Neural cell (in vitro differentiated cells): ENCODE results near the gene CPPED1. TPM values are rescaled to one million over a fixed set of nuclear protein-coding genes. Genes with fewer than 3 reads are reported as not detected.

Experiments
- H2AFZ ChIP-seq: fragments of 200-600, 300-800 bp; sonication (generic), shearing (Covaris generic); 2 replicates; pipeline ENCODE4 v1.6.0; 2014; ENCODE audit warnings: low read depth, mild to moderate bottlenecking, antibody characterized with exemption, low read length, moderate library complexity
- H3F3A ChIP-seq: fragments of 200-600 bp; shearing (Covaris generic); 2 replicates; pipeline ENCODE4 v1.6.1; 2016; ENCODE audit warnings: mild to moderate bottlenecking, moderate library complexity, mixed read lengths, antibody characterized with exemption, low read length; ENCODE audit not compliant: insufficient read depth, poor library complexity, severe bottlenecking
- H3K27ac ChIP-seq: fragments of 200-600, 300-800 bp; sonication (generic), shearing (Covaris generic); 2 replicates; pipeline ENCODE4 v1.5.1; 2014; ENCODE audit warnings: mild to moderate bottlenecking, low read length, moderate library complexity
- H3K27me3 ChIP-seq: fragments of 300-800, 200-600 bp; sonication (generic), shearing (Covaris generic); 2 replicates; pipeline ENCODE4 v1.6.0; 2014; ENCODE audit warnings: mild to moderate bottlenecking, low read depth, low read length, moderate library complexity; ENCODE audit not compliant: insufficient read depth
- H3K36me3 ChIP-seq: fragments of 300-800, 200-600 bp; sonication (generic), shearing (Covaris generic); 2 replicates; pipeline ENCODE4 v1.5.1; 2014; ENCODE audit warnings: mild to moderate bottlenecking, antibody characterized with exemption, low read length, moderate library complexity; ENCODE audit not compliant: insufficient read depth
- H3K4me2 ChIP-seq: fragments of 300-800, 200-600 bp; sonication (generic), shearing (Covaris generic); 2 replicates; pipeline ENCODE4 v1.6.0; 2014; ENCODE audit warnings: mild to moderate bottlenecking, low read length
- H3K4me3 ChIP-seq: fragments of 300-800, 200-600 bp; sonication (generic), shearing (Covaris generic); 2 replicates; pipeline ENCODE4 v1.5.1; 2014; ENCODE audit warnings: mild to moderate bottlenecking, low read length, moderate library complexity
- H3K79me2 ChIP-seq: fragments of 200-600 bp; shearing (Covaris generic); replicated peaks from 2 replicates; pipeline ENCODE4 v1.6.0; 2014; ENCODE audit warnings: mild to moderate bottlenecking, low read length, moderate library complexity; ENCODE audit not compliant: insufficient read depth
- H3K9ac ChIP-seq: fragments of 300-800, 200-600 bp; sonication (generic), shearing (Covaris generic); 2 replicates; pipeline ENCODE4 v1.6.1; 2016; ENCODE audit warnings: mild to moderate bottlenecking, low read length, mixed read lengths
- H3K9me2 ChIP-seq: fragments of 200-600 bp; shearing (Covaris generic); 2 replicates; pipeline ENCODE4 v1.6.1; 2016; ENCODE audit warnings: mild to moderate bottlenecking, low read length, mixed read lengths; ENCODE audit not compliant: insufficient read depth
- H3K9me3 ChIP-seq: fragments of 200-600, 300-800 bp; sonication (generic), shearing (Covaris generic); 2 replicates; pipeline ENCODE4 v1.6.1; 2016; ENCODE audit warnings: mild to moderate bottlenecking, mixed run types, low read length, moderate library complexity, mixed read lengths
- H4K20me1 ChIP-seq: fragments of 200-600 bp; shearing (Covaris generic); 2 replicates; pipeline ENCODE4 v1.6.1; 2016; ENCODE audit warnings: mild to moderate bottlenecking, mixed run types; ENCODE audit not compliant: insufficient read depth
- EP300 ChIP-seq: fragments of 450-650 bp; conservative IDR thresholded peaks from 2 replicates; pipeline ENCODE4 v1.6.1; 2014; ENCODE audit warnings: antibody characterized with exemption, mild to moderate bottlenecking, moderate library complexity; ENCODE audit not compliant: poor library complexity, severe bottlenecking
- EZH2 ChIP-seq: fragments of 200-600, 300-800 bp; shearing (Covaris generic), sonication (generic); IDR thresholded peaks from 2 replicates; pipeline ENCODE4 v1.6.1; 2014; ENCODE audit warnings: antibody characterized with exemption, low read length, borderline replicate concordance, mild to moderate bottlenecking; ENCODE audit not compliant: insufficient read depth, poor library complexity, severe bottlenecking
- MXI1 ChIP-seq: fragments of 450-650 bp; conservative IDR thresholded peaks from 2 replicates; pipeline ENCODE4 v1.6.1; 2014; ENCODE audit warnings: antibody characterized with exemption, mild to moderate bottlenecking; ENCODE audit not compliant: poor library complexity, severe bottlenecking
- POLR2AphosphoS5 ChIP-seq: IDR thresholded peaks from 2 replicates; pipeline ENCODE4 v1.6.1; 2012
- RAD21 ChIP-seq: fragments of 450-650 bp; conservative IDR thresholded peaks from 2 replicates; pipeline ENCODE4 v1.6.1; 2014; ENCODE audit warnings: antibody characterized with exemption, mild to moderate bottlenecking, moderate library complexity
- SMC3 ChIP-seq: fragments of 450-650 bp; conservative IDR thresholded peaks from 2 replicates; pipeline ENCODE4 v1.6.1; 2014; ENCODE audit warnings: antibody characterized with exemption, mild to moderate bottlenecking, moderate library complexity; ENCODE audit not compliant: poor library complexity
- TAF1 ChIP-seq: IDR thresholded peaks from 2 replicates; pipeline ENCODE4 v1.6.1; 2012; ENCODE audit warnings: low read depth
- polyA plus RNA-seq: library from polyadenylated mRNA; depleted of rRNA; stranded (reverse); fragments of >200 nt; gene quantifications from 2 replicates; pipeline ENCODE4 v1.2.3, GENCODE V29; 2014
- TF ChIP-seq, protein P1 (sequence below): fragments of 450-650 bp; IDR thresholded peaks from 2 replicates; pipeline ENCODE4 v1.5.1; 2014; ENCODE audit warnings: antibody characterized with exemption, mild to moderate bottlenecking, moderate library complexity; ENCODE audit not compliant: poor library complexity, severe bottlenecking
- TF ChIP-seq, protein P2 (sequence below): IDR thresholded peaks from 2 replicates; pipeline ENCODE4 v1.6.1; 2012; ENCODE audit warnings: borderline replicate concordance

CPPED1 gene
- polyA plus RNA-seq, 1 donor from 2014 or later: 2.5 TPM

DNA sequence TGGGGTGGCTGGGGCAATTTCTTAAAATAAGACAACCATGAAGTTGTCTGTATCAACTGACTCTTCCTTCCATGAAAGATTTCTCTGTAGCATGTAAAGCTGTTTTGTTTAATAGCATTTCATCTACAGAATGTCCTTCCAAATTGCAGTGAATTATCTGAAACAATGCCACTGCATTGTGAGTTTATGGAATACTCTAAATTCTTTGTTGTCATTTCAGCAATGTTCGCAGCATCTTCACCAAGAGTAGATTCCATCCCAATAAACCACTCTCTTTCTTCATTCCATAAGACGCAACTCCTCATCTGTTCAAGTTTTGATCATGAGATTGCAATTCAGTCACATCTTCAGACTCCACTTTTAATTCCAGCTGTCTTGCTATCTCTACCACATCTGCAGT, 54.6 kb downstream of the CPPED1 start:
- H3K9ac ChIP-seq: no peak overlapping the region
- H3F3A ChIP-seq: no peaks in the 10 kb centered on the region
- H3K9me3 ChIP-seq: peaks cover 8% of the 10 kb centered on the region
- no peak overlapping the region for H3K4me2 ChIP-seq
- TF ChIP-seq SMC3: no peak
- TF ChIP-seq TAF1: no peak
- no peak for TF ChIP-seq EP300
- no peak for TF ChIP-seq RAD21
- TF ChIP-seq POLR2AphosphoS5: no peak
- no peak for TF ChIP-seq MXI1
- TF ChIP-seq, protein P1, sequence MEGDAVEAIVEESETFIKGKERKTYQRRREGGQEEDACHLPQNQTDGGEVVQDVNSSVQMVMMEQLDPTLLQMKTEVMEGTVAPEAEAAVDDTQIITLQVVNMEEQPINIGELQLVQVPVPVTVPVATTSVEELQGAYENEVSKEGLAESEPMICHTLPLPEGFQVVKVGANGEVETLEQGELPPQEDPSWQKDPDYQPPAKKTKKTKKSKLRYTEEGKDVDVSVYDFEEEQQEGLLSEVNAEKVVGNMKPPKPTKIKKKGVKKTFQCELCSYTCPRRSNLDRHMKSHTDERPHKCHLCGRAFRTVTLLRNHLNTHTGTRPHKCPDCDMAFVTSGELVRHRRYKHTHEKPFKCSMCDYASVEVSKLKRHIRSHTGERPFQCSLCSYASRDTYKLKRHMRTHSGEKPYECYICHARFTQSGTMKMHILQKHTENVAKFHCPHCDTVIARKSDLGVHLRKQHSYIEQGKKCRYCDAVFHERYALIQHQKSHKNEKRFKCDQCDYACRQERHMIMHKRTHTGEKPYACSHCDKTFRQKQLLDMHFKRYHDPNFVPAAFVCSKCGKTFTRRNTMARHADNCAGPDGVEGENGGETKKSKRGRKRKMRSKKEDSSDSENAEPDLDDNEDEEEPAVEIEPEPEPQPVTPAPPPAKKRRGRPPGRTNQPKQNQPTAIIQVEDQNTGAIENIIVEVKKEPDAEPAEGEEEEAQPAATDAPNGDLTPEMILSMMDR: no peak
- TF ChIP-seq, protein P2, sequence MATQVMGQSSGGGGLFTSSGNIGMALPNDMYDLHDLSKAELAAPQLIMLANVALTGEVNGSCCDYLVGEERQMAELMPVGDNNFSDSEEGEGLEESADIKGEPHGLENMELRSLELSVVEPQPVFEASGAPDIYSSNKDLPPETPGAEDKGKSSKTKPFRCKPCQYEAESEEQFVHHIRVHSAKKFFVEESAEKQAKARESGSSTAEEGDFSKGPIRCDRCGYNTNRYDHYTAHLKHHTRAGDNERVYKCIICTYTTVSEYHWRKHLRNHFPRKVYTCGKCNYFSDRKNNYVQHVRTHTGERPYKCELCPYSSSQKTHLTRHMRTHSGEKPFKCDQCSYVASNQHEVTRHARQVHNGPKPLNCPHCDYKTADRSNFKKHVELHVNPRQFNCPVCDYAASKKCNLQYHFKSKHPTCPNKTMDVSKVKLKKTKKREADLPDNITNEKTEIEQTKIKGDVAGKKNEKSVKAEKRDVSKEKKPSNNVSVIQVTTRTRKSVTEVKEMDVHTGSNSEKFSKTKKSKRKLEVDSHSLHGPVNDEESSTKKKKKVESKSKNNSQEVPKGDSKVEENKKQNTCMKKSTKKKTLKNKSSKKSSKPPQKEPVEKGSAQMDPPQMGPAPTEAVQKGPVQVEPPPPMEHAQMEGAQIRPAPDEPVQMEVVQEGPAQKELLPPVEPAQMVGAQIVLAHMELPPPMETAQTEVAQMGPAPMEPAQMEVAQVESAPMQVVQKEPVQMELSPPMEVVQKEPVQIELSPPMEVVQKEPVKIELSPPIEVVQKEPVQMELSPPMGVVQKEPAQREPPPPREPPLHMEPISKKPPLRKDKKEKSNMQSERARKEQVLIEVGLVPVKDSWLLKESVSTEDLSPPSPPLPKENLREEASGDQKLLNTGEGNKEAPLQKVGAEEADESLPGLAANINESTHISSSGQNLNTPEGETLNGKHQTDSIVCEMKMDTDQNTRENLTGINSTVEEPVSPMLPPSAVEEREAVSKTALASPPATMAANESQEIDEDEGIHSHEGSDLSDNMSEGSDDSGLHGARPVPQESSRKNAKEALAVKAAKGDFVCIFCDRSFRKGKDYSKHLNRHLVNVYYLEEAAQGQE: no peak
- no peak for TF ChIP-seq EZH2
- no peaks in the 10 kb centered on the region for H3K9me2 ChIP-seq
- H3K4me3 ChIP-seq: no peak overlapping the region
- H2AFZ ChIP-seq: no peak overlapping the region
- no peaks in the 10 kb centered on the region for H3K36me3 ChIP-seq
- H3K27ac ChIP-seq: no peak overlapping the region
- H3K27me3 ChIP-seq: no peaks in the 10 kb centered on the region
- H3K79me2 ChIP-seq: no peaks in the 10 kb centered on the region
- no peaks in the 10 kb centered on the region for H4K20me1 ChIP-seq

DNA sequence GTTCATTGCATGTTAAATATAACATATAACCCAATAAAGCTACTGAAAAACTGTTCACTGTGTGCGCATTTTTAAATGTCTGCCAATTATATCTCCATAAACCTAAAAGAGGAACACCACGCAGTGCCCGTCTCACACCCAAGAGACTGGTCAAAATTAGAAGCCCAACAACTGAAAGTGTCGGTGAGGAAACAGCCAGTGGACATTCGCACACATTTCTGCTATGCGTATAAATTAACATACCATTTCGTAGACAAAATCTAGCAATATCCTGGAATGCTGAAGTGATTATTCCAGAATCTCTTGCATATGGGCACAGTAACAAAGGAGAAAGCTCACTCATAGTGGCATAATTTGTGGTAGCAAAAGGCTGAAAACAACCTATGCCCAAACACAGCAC, 55.9 kb downstream of the CPPED1 start:
- H3K4me3 ChIP-seq: no peak overlapping the region
- H3F3A ChIP-seq: no peaks in the 10 kb centered on the region
- H4K20me1 ChIP-seq: no peaks in the 10 kb centered on the region
- no peaks in the 10 kb centered on the region for H3K79me2 ChIP-seq
- TF ChIP-seq RAD21 (no peak), POLR2AphosphoS5 (no peak), EP300 (no peak), SMC3 (no peak), TAF1 (no peak), MXI1 (no peak), EZH2 (no peak)
- TF ChIP-seq, protein P1: no peak
- TF ChIP-seq, protein P2: no peak
- no peak overlapping the region for H2AFZ ChIP-seq
- no peaks in the 10 kb centered on the region for H3K9me2 ChIP-seq
- no peaks in the 10 kb centered on the region for H3K36me3 ChIP-seq
- no peak overlapping the region for H3K27ac ChIP-seq
- no peak overlapping the region for H3K9ac ChIP-seq
- no peaks in the 10 kb centered on the region for H3K27me3 ChIP-seq
- peaks cover 8% of the 10 kb centered on the region for H3K9me3 ChIP-seq
- no peak overlapping the region for H3K4me2 ChIP-seq
